Germinal center (tissue), 1 donor: Measurements from ENCODE around the gene ZNF695.
"Not testable (repeated sequence)": the region's sequence is repeated elsewhere in the genome, so short reads cannot be mapped to it uniquely, and the experiment has no call there.

Source experiments
- DNase-seq: peaks from one replicate; pipeline ENCODE4 v3.0.0; 2012; ENCODE audit warnings: mixed read lengths, low spot score

The ZNF695 gene

GRCh38 chr1:247007511-247008405 lies at the start of gene ZNF695:
TSS of gene ZNF695 (minus strand) at chr1:247008057. CDS start at chr1:247007908, 149 bp downstream.
- DNase-seq: peak; percentile 97

GRCh38 chr1:247056071-247056470 lies 48.2 kb upstream of the ZNF695 start:
- DNase-seq: no peak

DNA sequence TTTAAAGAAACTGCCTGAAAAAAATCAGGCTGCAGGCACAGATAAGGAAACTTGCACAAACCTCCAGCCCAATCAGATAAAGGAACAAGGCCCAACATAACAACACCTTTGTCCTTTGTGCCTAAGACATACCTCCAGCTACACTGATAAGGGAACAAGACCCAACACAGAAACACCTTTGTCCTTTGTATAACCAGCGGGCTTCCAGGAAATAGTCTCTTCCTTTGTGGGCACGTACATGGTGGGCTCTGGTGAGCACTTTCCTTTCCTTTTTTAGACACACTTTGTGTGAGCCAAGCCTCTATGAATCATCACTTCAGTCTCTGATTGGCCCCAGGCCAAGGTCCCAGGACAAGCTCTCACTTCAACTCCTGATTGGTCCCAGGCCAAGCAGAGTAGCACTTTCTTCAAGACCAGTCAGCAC lies 47.1 kb upstream of the ZNF695 start:
- DNase-seq: no peak

GRCh38 chr1:247047702-247048101 lies 39.8 kb upstream of the ZNF695 start:
- DNase-seq: no peak

DNA sequence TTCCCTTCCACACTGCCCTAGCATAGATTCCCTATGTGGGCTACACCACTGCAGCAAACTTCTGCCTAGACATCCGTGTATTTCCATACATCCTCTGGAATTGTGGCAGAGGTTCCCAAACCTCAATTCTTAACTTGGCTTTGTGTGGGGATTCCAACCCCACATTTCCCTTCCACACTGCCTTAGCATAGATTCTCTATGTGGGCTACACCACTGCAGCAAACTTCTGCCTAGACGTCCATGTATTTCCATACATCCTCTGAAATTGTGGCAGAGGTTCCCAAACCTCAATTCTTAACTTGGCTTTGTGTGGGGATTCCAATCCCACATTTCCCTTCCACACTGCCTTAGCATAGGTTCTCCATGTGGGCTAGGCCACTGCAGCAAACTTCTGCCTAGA lies 39.4 kb upstream of the ZNF695 start:
- no peak for DNase-seq

DNA sequence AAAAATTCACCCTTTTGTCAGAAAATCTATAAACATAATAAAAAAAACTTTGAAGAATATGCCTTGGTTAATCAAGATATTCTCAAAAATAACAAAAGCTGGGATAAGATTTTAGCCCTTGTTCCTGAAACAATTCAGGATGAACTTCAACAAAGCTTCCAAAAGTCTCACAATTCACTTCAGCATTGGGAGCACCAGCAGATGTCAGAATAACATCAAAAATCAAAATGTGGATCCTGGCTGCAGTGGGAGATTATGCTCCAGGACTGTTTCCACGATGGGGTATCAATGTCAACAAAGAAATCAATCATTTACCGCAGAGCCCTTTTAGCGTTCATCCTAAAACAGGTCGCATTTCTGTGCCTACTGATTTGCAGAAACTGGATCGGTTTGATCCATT lies 35.5 kb upstream of the ZNF695 start:
- DNase-seq: no peak

- no peak for DNase-seq
Observed at GRCh38 chr1:247037511-247038320, 29.9 kb upstream of the ZNF695 start.

DNA sequence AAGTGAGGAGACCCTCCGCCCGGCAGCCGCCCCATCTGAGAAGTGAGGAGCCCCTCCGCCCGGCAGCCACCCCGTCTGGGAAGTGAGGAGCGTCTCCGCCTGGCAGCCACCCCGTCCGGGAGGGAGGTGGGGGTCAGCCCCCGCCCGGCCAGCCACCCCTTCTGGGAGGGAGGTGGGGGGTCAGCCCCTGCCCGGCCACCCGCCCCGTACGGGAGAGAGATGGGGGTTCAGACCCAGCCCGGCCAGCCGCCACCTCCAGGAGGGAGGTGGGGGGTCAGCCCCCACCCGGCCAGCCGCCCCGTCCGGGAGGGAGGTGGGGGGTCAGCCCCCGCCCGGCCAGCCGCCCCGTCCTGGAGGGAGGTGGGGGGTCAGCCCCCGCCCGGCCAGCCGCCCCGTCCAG lies 24.4 kb upstream of the ZNF695 start:
- not testable (repeated sequence) for DNase-seq

- not testable (repeated sequence) for DNase-seq
Observed at GRCh38 chr1:247024658-247025057, 16.8 kb upstream of the ZNF695 start.

DNA sequence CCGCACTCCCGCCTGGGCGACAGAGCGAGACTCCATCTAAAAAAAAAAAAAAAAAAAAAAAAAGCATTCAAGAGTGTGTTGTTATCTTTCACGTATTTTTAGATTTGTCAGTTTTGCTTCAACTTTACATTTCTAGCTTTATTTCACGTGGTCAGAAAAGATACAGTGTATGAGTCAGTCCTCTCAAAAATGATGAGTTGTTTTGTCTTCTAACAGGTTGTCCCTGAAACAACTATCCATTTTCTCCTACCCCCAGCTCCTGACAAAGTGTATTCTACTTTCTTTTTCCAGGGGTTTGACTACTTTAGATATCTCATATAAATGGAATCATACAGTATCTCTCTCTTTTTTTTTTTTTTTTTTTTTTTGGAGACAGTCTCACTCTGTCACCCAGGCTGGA lies 5.5 kb upstream of the ZNF695 start:
- no peak for DNase-seq

- no peak for DNase-seq
Observed at GRCh38 chr1:247008406-247008799, 546 bp upstream of the ZNF695 start.

DNA sequence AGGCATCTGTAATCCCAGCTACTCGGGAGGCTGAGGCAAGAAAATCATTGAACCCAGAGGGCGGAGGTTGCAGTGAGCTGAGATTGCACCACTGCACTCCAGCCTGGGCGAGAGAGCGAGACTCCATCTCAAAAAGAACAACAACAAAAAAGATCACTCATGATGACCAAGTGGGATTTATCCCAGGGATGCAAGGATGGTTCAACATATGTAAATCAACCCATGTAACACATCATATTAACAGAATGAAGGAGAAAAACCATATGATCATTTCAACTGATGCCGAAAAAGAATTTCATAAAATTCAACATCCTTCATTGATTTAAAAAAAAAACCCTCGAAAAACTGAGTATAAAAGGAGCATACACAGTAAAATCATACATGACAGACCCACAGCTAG lies 3.8 kb downstream of the ZNF695 start:
- not testable (repeated sequence) for DNase-seq

GRCh38 chr1:246989901-246990300 lies 18.0 kb downstream of the ZNF695 start:
- DNase-seq: no peak

DNA sequence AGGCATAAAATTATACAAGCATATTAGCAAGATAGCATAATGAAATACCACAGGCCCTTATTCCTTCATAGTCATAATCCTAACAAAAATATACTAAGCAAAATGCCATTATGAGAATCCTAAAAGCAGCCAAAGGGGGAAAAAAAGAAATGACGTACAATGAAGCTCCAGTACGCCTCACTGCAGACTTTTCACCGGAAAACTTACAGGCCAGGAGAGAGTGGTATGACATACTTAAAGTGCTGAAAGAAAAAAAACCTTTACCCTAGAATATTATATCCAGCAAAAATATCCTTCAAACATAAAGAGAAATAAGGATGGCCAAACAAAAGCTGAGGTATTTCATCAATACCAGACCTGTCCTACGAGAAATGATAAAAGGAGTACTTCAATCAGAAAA lies 19.5 kb downstream of the ZNF695 start:
- DNase-seq: no peak

GRCh38 chr1:246987083-246987690 lies 20.7 kb downstream of the ZNF695 start:
- DNase-seq: no peak

GRCh38 chr1:246978785-246979184 lies 29.1 kb downstream of the ZNF695 start:
- no peak for DNase-seq

DNA sequence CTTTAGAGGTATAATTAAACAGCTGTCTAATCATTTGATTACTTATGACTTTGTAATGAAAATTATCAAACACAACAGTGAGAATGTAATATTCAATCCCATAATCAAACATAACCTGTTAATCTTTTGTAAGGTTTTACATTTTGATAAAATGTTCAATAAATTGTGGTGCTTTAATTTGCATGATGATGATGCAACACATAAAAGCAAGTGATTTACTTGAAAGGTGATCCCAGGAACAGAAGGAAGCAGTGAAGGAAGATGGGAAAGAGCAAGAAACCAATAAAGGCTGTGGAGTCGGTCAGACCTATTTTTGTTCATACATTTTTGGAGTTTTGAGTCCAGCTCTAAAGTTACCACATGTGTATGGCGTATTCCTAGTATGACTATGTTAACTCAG lies 29.6 kb downstream of the ZNF695 start:
- no peak for DNase-seq

DNA sequence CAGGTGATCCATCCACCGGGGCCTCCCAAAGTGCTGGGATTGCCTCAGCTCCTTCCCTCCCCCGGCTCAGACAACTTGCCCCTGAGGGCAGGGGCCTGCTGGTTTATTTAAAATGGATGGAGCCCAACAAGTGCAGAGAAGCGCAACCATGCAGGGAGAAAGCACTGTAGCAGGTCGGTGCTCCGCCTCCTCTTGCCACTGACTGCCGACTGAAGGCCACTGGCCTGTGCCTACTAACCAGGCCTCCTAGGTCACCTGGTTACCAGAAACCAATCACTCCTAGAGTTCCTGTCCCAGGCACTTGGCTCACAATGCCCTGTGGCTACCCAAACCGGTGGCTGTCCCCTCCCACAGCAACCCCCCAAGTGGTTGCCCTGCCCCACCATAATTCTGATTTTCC lies 35.9 kb downstream of the ZNF695 start:
- no peak for DNase-seq

- no peak for DNase-seq
Observed at GRCh38 chr1:246971090-246971721, 36.7 kb downstream of the ZNF695 start.

- no peak for DNase-seq
Observed at GRCh38 chr1:246969621-246970020, 38.2 kb downstream of the ZNF695 start.

DNA sequence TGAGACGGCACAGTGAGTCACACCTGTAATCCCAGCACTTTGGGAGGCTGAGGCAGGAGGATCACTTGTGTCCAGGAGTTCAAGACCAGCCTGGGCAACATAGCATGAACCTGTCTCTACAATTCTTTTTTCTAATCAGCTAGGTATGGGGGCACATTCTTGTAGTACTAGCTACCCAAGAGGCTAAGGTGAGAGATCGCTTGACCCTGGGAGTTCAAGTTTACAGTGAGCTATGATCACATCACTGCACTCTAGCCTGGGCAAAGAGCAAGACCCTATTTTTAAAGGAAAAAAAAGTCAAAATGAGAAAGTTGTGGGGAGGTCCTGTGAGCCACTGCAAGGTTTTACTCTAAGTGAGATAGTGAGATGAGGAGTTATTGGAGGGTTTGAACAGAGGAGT lies 41.4 kb downstream of the ZNF695 start:
- DNase-seq: no peak
